Hepatocyte (in vitro differentiated cells): ENCODE measurements around the gene RPS4Y1. TPM values are rescaled to one million over a fixed set of nuclear protein-coding genes. Genes with fewer than 3 reads are reported as not detected.

Experiments used
- DNase-seq: peaks from one replicate; pipeline ENCODE4 v3.0.0-alpha.2; 2016; ENCODE audit warnings: low spot score
- H2AFZ ChIP-seq: fragments of 200-600 bp; sonication (generic); 2 replicates; pipeline ENCODE4 v1.6.0; 2016; ENCODE audit warnings: antibody characterized with exemption, mild to moderate bottlenecking
- H3K27ac ChIP-seq: fragments of 200-600 bp; sonication (generic); 2 replicates; pipeline ENCODE4 v1.5.1; 2016; ENCODE audit warnings: mild to moderate bottlenecking
- H3K27me3 ChIP-seq: fragments of 200-600 bp; sonication (generic); 2 replicates; pipeline ENCODE4 v1.6.1; 2016
- H3K36me3 ChIP-seq: fragments of 200-600 bp; sonication (generic); replicated peaks from 2 replicates; pipeline ENCODE4 v1.5.1; 2016; ENCODE audit warnings: low read depth; ENCODE audit not compliant: insufficient read depth
- H3K4me1 ChIP-seq: fragments of 200-600 bp; sonication (generic); 2 replicates; pipeline ENCODE4 v1.5.1; 2016; ENCODE audit warnings: mild to moderate bottlenecking, moderate library complexity; ENCODE audit not compliant: insufficient read depth
- H3K4me2 ChIP-seq: fragments of 200-600 bp; sonication (generic); 2 replicates; pipeline ENCODE4 v1.6.0; 2016
- H3K4me3 ChIP-seq: fragments of 200-600 bp; sonication (generic); 2 replicates; pipeline ENCODE4 v1.5.1; 2016; ENCODE audit warnings: mild to moderate bottlenecking
- H3K79me2 ChIP-seq: fragments of 200-600 bp; sonication (generic); 2 replicates; pipeline ENCODE4 v1.6.0; 2017; ENCODE audit warnings: mild to moderate bottlenecking
- H3K9me2 ChIP-seq: fragments of 200-600 bp; sonication (generic); replicated peaks from 2 replicates; pipeline ENCODE4 v1.6.0; 2017; ENCODE audit warnings: mild to moderate bottlenecking; ENCODE audit not compliant: insufficient read depth
- H3K9me3 ChIP-seq: fragments of 200-600 bp; sonication (generic); 2 replicates; pipeline ENCODE4 v1.5.1; 2016; ENCODE audit warnings: low read depth, mild to moderate bottlenecking
- H4K20me1 ChIP-seq: fragments of 200-600 bp; sonication (generic); 2 replicates; pipeline ENCODE4 v1.6.0; 2016; ENCODE audit warnings: mild to moderate bottlenecking; ENCODE audit not compliant: insufficient read depth, poor library complexity, severe bottlenecking
- EZH2 ChIP-seq: fragments of 200-600 bp; sonication (generic); IDR thresholded peaks from 2 replicates; pipeline ENCODE4 v1.6.1; 2016; ENCODE audit warnings: antibody characterized with exemption, mild to moderate bottlenecking, borderline replicate concordance
- EZH2phosphoT487 ChIP-seq: fragments of 200-600 bp; sonication (generic); IDR thresholded peaks from one replicate; pipeline ENCODE4 v1.6.1; 2018; ENCODE audit warnings: antibody characterized with exemption, mild to moderate bottlenecking, low read depth, moderate library complexity; ENCODE audit not compliant: unreplicated experiment, severe bottlenecking
- WGBS: methylation state at CpG from one replicate; pipeline ENCODE4 v1.1.6; 2016; ENCODE audit warnings: low lambda C conversion rate; ENCODE audit errors: missing lambda C conversion rate; 5-methylcytosine and 5-hydroxymethylcytosine counted together
- polyA plus RNA-seq: library from polyadenylated mRNA; unstranded; fragments of >200 nt; fragmentation: Nextera tagmentation; extraction: Ambion mirVana; gene quantifications from 2 replicates; pipeline ENCODE4 v1.2.1, GENCODE V29; 2016
- total RNA-seq: library from RNA; depleted of rRNA; stranded (reverse); fragments of >200 nt; gene quantifications from 2 replicates; pipeline ENCODE4 v1.2.3, GENCODE V29; 2014
- TF ChIP-seq, protein P1 (sequence below): fragments of 200-600 bp; sonication (generic); IDR thresholded peaks from 2 replicates; pipeline ENCODE4 v1.5.1; 2016; ENCODE audit warnings: antibody characterized with exemption, mild to moderate bottlenecking; ENCODE audit not compliant: poor library complexity

Gene RPS4Y1
- total and polyA plus RNA-seq, 2 experiments from 2014 or later = not detected

DNA sequence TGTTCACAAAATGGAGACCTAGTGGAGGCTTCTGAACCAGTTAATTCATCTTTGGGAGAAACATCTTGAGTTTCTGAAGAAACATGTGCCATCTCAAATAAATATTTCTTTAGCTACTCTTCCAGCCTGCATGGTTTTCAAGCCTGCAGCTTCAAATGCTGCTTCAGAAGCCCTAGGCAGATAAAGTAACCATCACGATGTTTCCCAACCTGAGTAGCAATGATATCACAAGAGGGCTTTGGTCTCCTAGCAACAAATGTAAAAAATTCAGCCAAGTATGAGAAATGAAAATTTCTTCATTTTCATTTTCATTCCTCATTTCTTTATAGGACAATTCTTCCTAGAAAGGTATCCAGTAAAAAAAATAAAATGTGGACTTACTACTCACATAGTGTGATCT, 42.2 kb downstream of the RPS4Y1 start:
- H3K9me2 ChIP-seq = no peaks in the 10 kb centered on the region
- H3K27me3 ChIP-seq = no peaks in the 10 kb centered on the region
- H3K9me3 ChIP-seq = no peaks in the 10 kb centered on the region
- H4K20me1 ChIP-seq = no peaks in the 10 kb centered on the region
- TF ChIP-seq EZH2phosphoT487 = no peak
- TF ChIP-seq, protein P1, sequence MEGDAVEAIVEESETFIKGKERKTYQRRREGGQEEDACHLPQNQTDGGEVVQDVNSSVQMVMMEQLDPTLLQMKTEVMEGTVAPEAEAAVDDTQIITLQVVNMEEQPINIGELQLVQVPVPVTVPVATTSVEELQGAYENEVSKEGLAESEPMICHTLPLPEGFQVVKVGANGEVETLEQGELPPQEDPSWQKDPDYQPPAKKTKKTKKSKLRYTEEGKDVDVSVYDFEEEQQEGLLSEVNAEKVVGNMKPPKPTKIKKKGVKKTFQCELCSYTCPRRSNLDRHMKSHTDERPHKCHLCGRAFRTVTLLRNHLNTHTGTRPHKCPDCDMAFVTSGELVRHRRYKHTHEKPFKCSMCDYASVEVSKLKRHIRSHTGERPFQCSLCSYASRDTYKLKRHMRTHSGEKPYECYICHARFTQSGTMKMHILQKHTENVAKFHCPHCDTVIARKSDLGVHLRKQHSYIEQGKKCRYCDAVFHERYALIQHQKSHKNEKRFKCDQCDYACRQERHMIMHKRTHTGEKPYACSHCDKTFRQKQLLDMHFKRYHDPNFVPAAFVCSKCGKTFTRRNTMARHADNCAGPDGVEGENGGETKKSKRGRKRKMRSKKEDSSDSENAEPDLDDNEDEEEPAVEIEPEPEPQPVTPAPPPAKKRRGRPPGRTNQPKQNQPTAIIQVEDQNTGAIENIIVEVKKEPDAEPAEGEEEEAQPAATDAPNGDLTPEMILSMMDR = no peak
- no peak for TF ChIP-seq EZH2
- no CpG with 5 or more reads among the region's 1 CpG for WGBS
- no peak overlapping the region for H3K27ac ChIP-seq
- H3K4me3 ChIP-seq = no peak overlapping the region
- H3K36me3 ChIP-seq = no peaks in the 10 kb centered on the region
- no peak overlapping the region for H3K4me2 ChIP-seq
- no peaks in the 10 kb centered on the region for H3K79me2 ChIP-seq
- DNase-seq = no peak
- no peak overlapping the region for H2AFZ ChIP-seq
- no peaks in the 10 kb centered on the region for H3K4me1 ChIP-seq

DNA sequence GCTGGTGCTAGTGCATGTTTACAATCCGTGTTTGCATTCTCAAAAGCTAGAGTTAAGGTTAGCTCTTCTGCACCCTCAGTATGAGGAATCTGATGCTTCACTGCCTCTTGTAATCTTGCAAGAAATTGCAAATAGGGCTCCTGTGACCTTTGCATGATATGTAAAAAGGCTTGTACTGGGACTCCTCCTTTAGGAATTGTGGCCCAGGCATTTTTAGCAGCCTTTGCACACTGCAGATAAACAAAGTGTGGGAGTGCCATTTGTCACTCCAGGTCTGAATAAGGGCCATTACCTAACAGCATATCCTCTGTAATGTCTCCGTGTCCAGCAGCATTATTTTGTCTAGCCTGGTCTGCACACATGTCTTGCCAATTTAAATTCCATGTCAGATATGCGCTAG, 44.5 kb downstream of the RPS4Y1 start:
- no peaks in the 10 kb centered on the region for H3K9me3 ChIP-seq
- no peaks in the 10 kb centered on the region for H3K79me2 ChIP-seq
- TF ChIP-seq EZH2phosphoT487 (no peak), EZH2 (no peak)
- TF ChIP-seq, protein P1 = no peak
- no peaks in the 10 kb centered on the region for H3K36me3 ChIP-seq
- DNase-seq = no peak
- no peak overlapping the region for H3K27ac ChIP-seq
- no peaks in the 10 kb centered on the region for H3K27me3 ChIP-seq
- no peak overlapping the region for H3K4me3 ChIP-seq
- no peaks in the 10 kb centered on the region for H4K20me1 ChIP-seq
- no peak overlapping the region for H2AFZ ChIP-seq
- no CpG with 5 or more reads among the region's 3 CpGs for WGBS
- no peaks in the 10 kb centered on the region for H3K9me2 ChIP-seq
- no peaks in the 10 kb centered on the region for H3K4me1 ChIP-seq
- H3K4me2 ChIP-seq = no peak overlapping the region

DNA sequence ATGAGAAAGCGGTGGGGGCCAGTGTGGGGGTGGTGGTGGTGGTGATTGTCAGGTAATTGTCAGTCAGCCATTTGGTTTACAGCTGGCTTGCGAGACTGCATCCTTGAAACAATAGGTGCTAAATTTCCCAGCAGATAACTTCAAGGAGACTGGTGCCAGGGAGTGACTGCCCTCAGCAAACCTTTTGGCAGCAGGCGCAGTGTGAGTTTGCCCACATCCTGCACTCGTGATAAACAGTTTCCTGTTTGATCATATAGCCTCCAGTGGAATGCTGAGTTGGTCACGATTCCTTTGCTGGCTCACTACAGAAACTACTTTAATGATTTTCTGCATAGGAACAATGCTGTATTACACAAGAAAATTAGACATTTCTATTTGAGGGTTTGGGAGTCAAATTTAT, 46.0 kb downstream of the RPS4Y1 start:
- H3K9me3 ChIP-seq = no peaks in the 10 kb centered on the region
- no peak overlapping the region for H3K4me2 ChIP-seq
- no peak overlapping the region for H3K27ac ChIP-seq
- no peaks in the 10 kb centered on the region for H3K4me1 ChIP-seq
- WGBS = no CpG with 5 or more reads among the region's 5 CpGs
- H3K27me3 ChIP-seq = no peaks in the 10 kb centered on the region
- H3K79me2 ChIP-seq = no peaks in the 10 kb centered on the region
- no peak overlapping the region for H2AFZ ChIP-seq
- H3K9me2 ChIP-seq = no peaks in the 10 kb centered on the region
- H3K4me3 ChIP-seq = no peak overlapping the region
- TF ChIP-seq, protein P1 = no peak
- TF ChIP-seq EZH2 (no peak), EZH2phosphoT487 (no peak)
- no peaks in the 10 kb centered on the region for H3K36me3 ChIP-seq
- no peaks in the 10 kb centered on the region for H4K20me1 ChIP-seq
- no peak for DNase-seq

DNA sequence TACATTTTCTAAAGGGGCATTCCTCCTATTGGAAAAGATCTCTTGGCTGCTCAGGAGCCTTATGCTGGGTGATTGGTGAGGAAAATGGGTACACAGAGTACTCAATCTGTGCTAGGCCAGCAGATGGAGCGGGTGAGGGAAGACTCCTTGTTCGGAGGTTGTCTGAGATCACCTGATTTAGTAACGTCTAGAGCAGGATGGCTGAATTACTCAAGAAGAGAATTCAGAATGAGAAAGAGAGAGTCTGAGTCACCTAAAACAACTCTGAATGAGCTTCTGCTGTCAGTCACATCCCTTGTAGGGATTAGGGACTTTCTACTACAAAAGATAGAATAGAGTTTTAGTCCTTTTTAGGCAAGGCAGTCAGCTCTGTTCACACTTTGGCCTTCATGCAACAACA, 46.6 kb downstream of the RPS4Y1 start:
- no CpG with 5 or more reads among the region's 3 CpGs for WGBS
- H3K9me3 ChIP-seq = no peaks in the 10 kb centered on the region
- no peak for DNase-seq
- H3K27ac ChIP-seq = no peak overlapping the region
- H3K79me2 ChIP-seq = no peaks in the 10 kb centered on the region
- no peaks in the 10 kb centered on the region for H3K4me1 ChIP-seq
- H4K20me1 ChIP-seq = no peaks in the 10 kb centered on the region
- no peak overlapping the region for H3K4me3 ChIP-seq
- H3K9me2 ChIP-seq = no peaks in the 10 kb centered on the region
- H3K4me2 ChIP-seq = no peak overlapping the region
- no peaks in the 10 kb centered on the region for H3K27me3 ChIP-seq
- H3K36me3 ChIP-seq = no peaks in the 10 kb centered on the region
- H2AFZ ChIP-seq = no peak overlapping the region
- TF ChIP-seq EZH2 = no peak
- TF ChIP-seq, protein P1 = no peak
- no peak for TF ChIP-seq EZH2phosphoT487
